Peyer's patch (tissue), 4 donors: ENCODE results near the gene VN1R4.

Experiments used
- CTCF ChIP-seq, 6 experiments: fragments of 450-650 bp in 4 of 6; fragments of 200-600 bp in 2 of 6; sonication (generic) in 1 of 6; IDR thresholded peaks; one replicate each; pipeline ENCODE4 v1.5.1; 2017 to 2019; ENCODE audit warnings: antibody characterized with exemption in 6 of 6, mild to moderate bottlenecking in 3 of 6, moderate library complexity in 1 of 6
- POLR2A ChIP-seq, 2 donors: fragments of 450-650 bp; IDR thresholded peaks; one replicate each; pipeline ENCODE4 v1.5.1; 2017; ENCODE audit warnings: antibody characterized with exemption in 2 of 2, mild to moderate bottlenecking in 2 of 2, moderate library complexity in 2 of 2

- TF ChIP-seq CTCF (IDR thresholded peaks at IDR 0.05) (no peak), POLR2A (IDR thresholded peaks at IDR 0.05) (no peak)
These were observed 30.3 kb downstream of the VN1R4 start for GRCh38 chr19:53237114-53237777.
